GM19193 (cell line): ENCODE data around the gene ABHD12B.

Experiments
- POLR2A ChIP-seq: IDR thresholded peaks from 4 replicates; pipeline ENCODE4 v1.6.1; 2011; ENCODE audit not compliant: insufficient read depth, insufficient read length; ENCODE audit errors: extremely low read depth

ABHD12B gene

DNA sequence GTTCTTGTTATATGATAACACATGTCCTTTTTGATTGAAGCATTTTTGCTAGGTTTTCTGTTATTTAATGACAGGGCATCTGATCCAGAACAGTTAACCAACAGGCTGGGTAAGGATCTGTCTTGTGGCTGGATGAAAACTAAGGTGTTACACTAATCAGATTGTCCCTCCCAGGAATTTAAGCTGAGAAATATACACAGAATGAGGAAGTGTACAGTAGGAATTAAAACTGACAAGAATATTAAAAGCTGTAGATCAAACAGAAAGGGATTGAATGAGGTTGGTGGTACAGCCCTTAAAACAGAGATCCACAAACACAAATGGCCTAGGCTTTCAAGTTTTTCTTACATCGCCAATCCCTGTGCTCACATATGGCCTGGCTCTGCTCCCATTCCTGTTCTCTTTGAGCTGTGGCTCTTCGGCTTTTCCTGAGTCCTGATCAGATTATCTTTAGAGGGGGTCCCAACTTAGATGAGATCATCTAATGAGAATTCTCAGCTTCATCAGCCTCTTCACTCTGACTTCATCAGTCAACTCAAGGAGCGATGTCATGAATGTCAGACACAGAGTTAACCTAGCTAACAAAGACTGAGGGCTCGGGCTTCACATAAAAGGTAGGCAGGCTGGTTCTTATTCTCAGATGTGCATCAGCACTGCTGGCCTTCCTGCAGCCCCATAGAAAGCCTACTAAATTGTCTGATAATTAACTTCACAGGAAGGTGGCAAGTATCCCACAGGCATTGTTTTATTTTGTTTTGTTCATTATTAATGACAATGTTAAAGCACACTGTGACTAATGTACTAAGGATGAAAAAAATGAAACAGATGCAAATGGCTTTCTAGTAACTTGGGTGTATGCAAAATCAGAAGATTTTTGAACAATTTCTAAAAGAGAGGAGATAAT, 61.0 kb downstream of the ABHD12B start:
- TF ChIP-seq POLR2A: no peak

DNA sequence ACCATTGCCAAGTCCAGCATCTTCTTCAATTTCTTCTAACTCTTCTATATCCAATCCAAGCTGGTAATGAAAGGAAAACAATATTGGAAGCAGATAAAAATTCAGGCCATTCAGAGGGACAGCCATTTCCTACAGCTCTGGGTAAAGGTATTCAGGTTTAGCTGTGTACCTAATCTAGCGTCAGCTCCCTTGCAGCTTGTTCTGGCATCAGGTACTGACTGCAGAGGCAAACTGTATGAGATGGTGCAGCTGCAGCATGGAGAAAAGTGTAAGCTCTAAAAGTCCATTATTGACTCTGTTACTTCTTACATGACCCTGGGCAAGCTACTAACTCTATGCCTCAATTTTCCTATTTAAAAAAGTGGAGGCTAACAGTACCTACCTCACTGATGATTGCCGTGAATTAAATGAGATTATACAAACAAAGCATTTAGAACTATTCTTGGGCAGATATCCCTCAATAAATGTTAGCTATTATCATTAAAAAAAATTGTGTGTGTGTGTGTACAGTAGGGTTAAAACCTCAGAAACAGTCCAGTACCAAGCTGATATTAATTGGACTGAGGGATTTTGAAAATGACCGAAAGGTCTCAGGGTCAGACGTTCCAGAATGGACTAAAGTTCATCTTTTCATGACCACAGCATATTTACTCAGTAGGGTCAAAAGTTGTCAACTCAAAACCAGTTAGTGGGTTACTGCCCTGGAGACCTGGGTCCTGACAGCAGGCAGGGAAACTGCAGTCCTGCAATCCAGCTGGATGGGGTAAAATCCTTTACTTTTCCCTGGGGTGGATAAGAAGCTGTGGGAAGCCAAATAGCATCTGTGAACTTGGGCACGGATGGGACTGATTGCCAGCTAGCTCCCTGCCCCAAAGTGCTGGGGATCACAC, 63.5 kb downstream of the ABHD12B start:
- TF ChIP-seq POLR2A: no peak

DNA sequence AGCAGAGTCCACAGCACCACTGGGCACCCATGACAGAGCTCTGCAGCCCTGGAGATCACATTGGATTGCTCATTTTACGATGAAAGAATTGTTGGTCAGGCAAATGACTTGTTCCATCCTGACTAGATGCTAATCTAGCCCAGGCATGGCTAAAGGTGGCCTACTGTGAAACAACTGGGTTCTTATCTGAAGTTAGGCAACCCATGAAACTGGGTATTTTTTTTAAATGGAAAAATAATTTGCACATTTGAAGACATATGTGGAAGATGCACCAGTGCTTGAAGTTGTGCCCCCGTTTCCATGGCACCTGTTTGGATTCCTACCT, 64.1 kb downstream of the ABHD12B start:
- no peak for TF ChIP-seq POLR2A

DNA sequence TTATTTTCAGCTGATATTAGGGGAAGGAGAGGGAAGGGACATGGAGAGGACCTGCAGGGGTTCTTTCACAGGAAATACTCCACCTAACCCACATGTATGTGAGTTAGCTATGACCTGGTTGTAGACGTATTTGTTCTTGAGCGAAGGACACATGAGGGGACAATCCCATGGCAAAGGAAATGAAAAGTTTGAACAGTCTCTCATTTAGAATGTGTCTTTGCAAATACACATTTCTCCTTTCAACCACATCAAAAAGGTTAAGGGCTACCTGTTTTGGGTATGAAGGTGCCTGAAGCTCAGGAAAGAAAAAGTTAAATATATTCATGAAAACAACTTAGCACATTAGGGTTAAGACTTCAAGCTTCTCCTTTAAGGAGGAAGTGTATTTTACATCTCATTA, 65.0 kb downstream of the ABHD12B start:
- TF ChIP-seq POLR2A: no peak

DNA sequence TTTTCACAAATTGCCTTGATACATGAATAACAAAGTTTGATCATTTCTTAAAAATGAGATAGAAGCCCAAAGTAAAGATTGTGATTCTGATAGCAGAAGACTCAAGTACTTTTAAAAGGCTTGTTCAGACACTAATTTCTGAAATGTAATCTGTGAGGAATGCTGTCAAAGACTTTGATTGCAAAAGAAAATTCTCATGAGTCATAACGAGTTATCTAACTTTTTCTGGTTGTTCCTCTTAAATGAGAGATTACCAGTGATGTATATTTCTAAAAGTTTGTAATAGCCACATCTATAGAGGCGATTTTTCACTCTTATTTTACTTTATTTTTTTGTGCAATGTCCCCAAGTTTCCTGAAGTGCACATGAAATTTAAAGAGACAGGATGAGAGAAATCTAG, 65.5 kb downstream of the ABHD12B start:
- TF ChIP-seq POLR2A: no peak

DNA sequence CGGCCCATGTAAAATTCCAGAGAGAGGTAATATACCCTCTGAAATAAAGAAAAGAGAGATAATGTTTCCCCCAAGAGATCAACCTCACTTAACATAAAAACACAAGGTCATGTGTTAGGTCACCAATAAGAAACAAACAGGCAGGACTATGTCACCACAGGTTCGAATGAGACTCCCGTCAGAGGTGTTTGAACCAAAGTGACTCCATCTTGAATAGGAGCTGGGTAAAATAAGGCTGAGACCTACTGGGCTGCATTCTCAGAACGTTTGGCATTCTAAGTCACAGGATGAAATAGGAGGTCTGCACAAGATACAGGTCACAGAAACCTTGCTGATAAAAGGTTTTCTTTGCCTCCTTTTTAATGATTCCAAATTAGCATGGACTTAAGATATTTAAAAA, 65.9 kb downstream of the ABHD12B start:
- no peak for TF ChIP-seq POLR2A

DNA sequence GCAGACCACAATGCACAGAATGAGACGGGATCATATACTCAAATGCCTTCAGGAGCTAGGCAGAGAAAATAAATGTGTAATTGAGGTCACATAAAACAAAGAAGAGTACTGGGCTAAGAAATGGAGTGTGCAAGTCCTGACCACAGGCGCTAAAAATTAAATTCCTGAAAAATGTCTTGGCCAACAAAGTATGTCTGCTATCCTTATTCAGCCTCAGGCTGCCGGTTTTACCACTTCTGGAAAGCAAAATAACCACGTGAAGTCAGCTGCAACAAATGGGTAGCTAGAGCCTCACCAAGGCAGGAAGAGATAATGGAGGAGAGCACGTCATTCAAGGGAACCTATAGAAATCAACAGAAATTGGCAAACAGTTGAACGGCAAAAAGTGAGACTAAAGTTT, 69.3 kb downstream of the ABHD12B start:
- no peak for TF ChIP-seq POLR2A

DNA sequence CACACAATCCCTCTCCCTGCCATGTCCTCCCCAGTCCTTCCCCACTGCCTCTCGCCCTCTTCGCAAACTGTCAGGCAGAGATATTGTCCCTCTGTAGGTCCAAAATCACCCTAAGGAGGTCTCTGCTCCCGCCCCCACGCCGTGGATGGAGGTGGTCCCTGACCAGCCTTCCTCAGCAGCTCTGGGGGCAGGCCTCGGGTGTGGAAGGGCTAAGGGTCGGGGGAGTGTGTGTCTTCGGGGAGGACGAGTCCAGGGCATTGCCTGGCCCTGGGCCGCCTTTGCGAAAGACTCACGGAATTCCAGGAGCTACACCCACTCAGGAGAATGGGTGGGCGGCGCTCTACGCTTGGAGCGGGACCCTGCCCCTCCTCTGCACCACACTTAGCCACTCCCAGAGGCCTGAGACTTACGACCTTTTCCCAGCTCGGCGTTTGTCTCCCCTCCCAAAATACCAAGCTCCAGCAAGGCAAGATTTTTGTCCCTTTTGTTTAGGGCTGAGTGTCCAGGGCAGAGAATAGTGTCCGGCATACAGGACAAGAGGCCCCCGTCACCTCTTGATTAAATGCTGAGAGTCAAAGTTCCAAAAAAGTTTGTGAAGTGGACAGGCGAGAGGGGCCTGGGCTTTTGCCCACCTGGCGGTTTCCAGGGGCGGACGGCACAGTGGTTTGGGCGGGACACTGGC, 71.5 kb downstream of the ABHD12B start:
- TF ChIP-seq POLR2A: no peak

DNA sequence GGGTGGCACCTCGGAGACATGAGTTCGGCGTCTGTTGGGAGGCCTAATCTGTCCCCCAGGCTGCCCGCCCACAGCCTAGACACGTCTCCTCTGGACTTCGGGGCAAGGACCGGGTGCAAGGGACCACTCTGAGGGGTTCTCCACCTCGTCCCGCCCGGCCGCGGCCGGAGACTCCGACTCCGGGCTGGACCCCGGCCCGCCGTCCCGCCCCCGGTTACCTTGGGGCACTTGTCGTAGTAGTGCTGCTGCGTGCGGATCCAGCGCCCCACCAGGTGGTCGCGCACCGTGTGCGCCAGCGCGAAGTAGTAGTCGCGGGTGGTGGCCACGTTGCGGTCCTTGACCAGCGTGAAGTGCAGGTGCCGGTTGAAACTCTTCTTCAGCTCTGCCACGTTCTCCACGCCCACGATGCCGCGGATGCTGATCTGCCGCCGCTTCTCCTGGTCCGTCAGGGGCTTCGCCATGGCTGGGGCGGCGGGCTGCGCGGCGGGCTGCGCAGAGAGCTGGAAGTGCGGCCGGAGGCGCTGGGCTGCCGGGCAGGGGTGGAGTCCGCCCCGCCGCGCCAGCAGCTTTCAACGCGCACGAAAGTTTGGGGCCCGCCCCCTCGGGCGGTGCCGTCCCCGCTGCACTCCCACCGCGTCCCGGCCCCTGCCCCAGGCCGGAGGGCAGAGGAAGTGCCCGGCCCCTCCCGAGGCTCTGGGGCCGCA, 72.2 kb downstream of the ABHD12B start, which contains the start of gene PYGL:
TSS of gene PYGL (minus strand) at position 541 of the 704 bp plus-strand sequence. CDS start at position 461, 80 bp downstream.
- no peak for TF ChIP-seq POLR2A

DNA sequence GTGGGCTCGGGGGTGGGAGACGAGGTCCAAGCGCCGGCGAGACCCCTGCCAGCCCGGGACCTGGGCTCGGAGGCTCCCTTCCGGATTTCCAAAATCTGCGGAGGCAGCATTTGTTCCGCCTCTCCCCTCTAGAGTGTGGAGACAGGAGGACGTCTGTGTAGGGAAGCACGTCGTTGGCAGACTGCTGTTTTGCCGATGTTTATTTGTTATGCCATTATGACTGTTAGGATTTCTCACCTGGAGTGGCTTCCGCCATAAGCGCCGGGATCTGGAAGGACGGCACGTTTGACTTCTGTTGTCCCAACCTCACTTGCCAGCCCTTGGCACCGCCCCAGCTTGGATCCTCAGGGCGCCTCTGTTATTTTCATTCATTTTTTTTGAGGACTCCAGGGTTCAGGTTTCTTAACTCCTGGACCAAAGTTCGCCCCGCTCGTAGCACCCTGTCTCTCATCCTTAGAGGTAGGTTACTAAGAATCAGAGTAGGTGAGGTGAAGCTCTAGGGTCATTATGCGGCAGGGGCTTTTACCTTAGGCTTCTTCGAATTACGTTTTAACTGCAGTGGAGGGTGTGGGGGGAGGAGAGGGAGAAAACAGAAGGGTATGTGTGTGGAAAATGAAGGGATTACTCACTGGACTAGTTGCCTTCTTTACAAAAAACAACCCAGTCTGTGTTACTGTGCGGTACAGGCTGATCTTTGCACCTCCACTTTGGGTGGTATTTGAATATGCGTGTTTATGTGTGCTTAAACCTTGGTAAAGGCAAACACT, 73.0 kb downstream of the ABHD12B start:
- no peak for TF ChIP-seq POLR2A

DNA sequence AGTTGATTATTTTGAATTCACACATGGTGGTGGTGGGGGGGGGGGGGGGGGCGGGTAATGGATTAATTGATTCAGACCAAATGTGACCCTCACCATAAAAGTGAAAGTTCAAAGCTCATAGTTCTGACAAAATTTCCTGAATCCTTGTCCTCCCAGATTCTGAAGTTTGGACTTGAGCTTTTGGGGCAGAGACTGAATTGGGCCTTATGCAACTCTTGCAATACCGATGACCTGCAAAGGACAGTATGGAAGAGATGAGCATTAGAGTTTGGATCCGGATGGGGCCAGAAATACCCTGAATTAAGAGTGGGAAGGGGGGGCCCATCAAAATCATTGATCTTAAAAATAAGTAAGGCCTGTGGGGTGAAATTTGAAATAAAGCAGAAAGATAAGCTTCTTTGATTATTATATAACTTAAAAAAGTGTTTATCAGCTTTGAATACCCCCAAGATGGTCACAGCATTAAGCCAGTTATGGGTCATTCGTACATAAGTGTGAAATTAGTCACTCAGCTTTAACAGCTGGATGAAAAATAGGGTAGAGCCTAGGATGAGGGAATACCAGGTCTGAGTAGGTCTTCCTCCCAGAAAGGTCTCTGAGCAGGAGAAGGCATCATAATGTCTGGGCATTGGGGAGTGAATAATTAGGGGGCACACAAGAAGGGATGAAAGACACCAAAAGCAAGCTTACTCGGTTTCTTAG, 74.5 kb downstream of the ABHD12B start:
- TF ChIP-seq POLR2A: no peak

DNA sequence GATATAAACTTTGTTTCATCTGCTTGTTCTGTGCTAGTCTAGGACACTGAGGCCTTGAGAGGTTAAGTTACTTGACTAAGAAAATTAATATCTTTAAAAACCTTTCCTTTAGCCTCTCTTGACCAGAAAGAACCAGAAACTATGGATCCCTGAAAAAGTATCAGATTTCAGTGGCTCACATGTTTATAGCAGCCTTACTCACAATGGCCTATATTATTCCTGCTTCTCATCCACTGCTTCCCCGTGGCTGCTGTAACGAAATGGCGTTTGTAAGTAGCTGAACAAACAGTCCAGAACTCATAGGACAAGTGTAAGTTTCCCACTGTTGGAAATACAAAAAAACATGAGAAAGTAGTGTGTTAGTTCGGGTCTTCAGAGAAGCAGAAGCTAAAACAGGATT, 75.6 kb downstream of the ABHD12B start:
- TF ChIP-seq POLR2A: no peak

DNA sequence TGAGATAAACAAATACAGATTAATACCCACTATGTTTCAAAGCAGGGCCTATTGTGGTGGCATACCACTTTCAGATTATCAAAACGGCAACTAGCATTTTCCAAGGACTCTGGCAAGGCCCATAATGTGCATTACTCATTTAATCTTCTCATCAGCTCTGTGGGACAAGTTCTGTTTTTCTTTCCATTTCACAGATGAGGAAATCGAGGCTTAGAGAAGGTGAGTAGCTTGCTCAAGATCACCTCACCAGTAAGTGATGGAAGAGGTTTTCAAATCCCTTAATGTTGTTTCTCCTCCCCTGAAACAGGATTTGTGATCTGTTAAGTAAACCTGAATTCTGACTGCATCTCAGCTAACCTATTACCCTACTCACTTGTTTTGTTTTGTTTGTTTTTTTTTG, 76.4 kb downstream of the ABHD12B start:
- TF ChIP-seq POLR2A: no peak
